ENCODE results near the gene ADARB2.

- TF ChIP-seq EP300 (IDR thresholded peaks at IDR 0.05; ENCODE audit: borderline replicate concordance) = no peak
- TF ChIP-seq TAF1 (IDR thresholded peaks at IDR 0.05; ENCODE audit: low read depth) = no peak
- TF ChIP-seq REST (IDR thresholded peaks at IDR 0.05; ENCODE audit: low read depth) = no peak
- TF ChIP-seq CEBPB (IDR thresholded peaks at IDR 0.05) = no peak
- no peak for TF ChIP-seq NFIC (IDR thresholded peaks at IDR 0.05)
- TF ChIP-seq MAX (IDR thresholded peaks at IDR 0.05) = no peak
Measured at GRCh38 chr10:1665681-1666080, 71.6 kb downstream of the ADARB2 start.

Measured in Ishikawa (cell line).